Heart right ventricle (tissue), 16 donors: ENCODE measurements around the gene IL25. TPM values are rescaled to one million over a fixed set of nuclear protein-coding genes. Genes with fewer than 3 reads are reported as not detected.
"Not testable (repeated sequence)": the region's sequence is repeated elsewhere in the genome, so short reads cannot be mapped to it uniquely, and the experiment has no call there.

Experiments
- ATAC-seq, 8 donors: fragments of 200-7000 bp; cut with Tn5 transposase; one replicate each; pipeline ENCODE4 v1.9.1; 2020; ENCODE audit warnings: mild to moderate bottlenecking in 8 of 8, moderate library complexity in 8 of 8, moderate number of reproducible peaks in 1 of 8
- DNase-seq, 2 donors: peaks; one replicate each; pipeline ENCODE4 v3.0.0-alpha.2; 2020
- H3K27ac ChIP-seq, 10 donors: fragments of 200-600 bp; sonication (generic) in 2 of 10; one replicate each; pipeline versions ENCODE4 v1.5.0 to v1.8.0; 2020 to 2022; ENCODE audit warnings: mild to moderate bottlenecking in 3 of 10
- H3K27me3 ChIP-seq, 7 donors: fragments of 200-600 bp; one replicate each; pipeline ENCODE4 v1.8.0; 2021 to 2022; ENCODE audit warnings: mild to moderate bottlenecking in 2 of 7
- H3K36me3 ChIP-seq, 9 donors: fragments of 200-600 bp; sonication (generic) in 1 of 9; one replicate each; pipeline versions ENCODE4 v1.5.0 to v1.8.0; 2020 to 2022; ENCODE audit warnings: mild to moderate bottlenecking in 2 of 9
- H3K4me1 ChIP-seq, 9 donors: fragments of 200-600 bp; sonication (generic) in 1 of 9; one replicate each; pipeline versions ENCODE4 v1.5.0 to v1.8.0; 2020 to 2022; ENCODE audit warnings: mild to moderate bottlenecking in 4 of 9
- H3K4me3 ChIP-seq, 10 donors: fragments of 200-600 bp; sonication (generic) in 2 of 10; one replicate each; pipeline versions ENCODE4 v1.5.0 to v1.8.0; 2020 to 2022; ENCODE audit warnings: mild to moderate bottlenecking in 7 of 10, moderate library complexity in 2 of 10
- H3K9me3 ChIP-seq, 11 donors: fragments of 200-600 bp in 10 of 11; sonication (generic) in 2 of 11; one replicate each; pipeline versions ENCODE4 v1.5.0 to v1.8.0; 2013 to 2022; ENCODE audit warnings: mild to moderate bottlenecking in 2 of 11, control low read depth in 1 of 11, moderate library complexity in 1 of 11
- WGBS, 2 donors: extraction: QIAGEN DNeasy Blood & Tissue Kit; methylation state at CpG; one replicate each; pipeline ENCODE4 v1.1.7; 2013; ENCODE audit warnings: inconsistent platforms in 1 of 2; 5-methylcytosine and 5-hydroxymethylcytosine counted together
- intact Hi-C, 10 donors: fragments of 100-400 bp; cut with DNase I; formaldehyde crosslinking; loops; one replicate each; pipeline versions ENCODE4 v1.11.1 to v1.14.2; 2022
- polyA plus RNA-seq, 2 donors: library from polyadenylated mRNA; stranded (reverse); fragments of 200-250 nt; gene quantifications; one replicate each; pipeline ENCODE4 v1.2.3, GENCODE V29; 2013
- total RNA-seq, 10 donors: library from RNA; stranded (reverse); fragmentation: NEBNext Ultra II Directional in 3 of 10; extraction: Animal tissue kit (Norgen Biotek cat#: 25700) in 3 of 10; gene quantifications; one replicate each; pipeline versions ENCODE4 v1.2.1 to v1.2.4, GENCODE V29; 2021 to 2023
- TF ChIP-seq, protein P1 (sequence below), 9 donors: fragments of 200-600 bp; sonication (generic) in 2 of 9; IDR thresholded peaks; one replicate each; pipeline versions ENCODE4 v1.5.0 to v1.8.0; 2021 to 2022; ENCODE audit warnings: antibody characterized with exemption in 9 of 9, mild to moderate bottlenecking in 5 of 9, moderate library complexity in 1 of 9
- donor health status: Arrhythmogenic right ventricular cardiomyopathy.
- donor health status: ischemic (EF 13 %, LVEDD 7.1; RV severe dilation, severe dysfunction).
- donor health status: healthy with polysubstance abuse.
- donor health status: DM: no; HTN: yes; CAD: no.
- donor health status: DM: no; HTN: no; CAD: no.
- donor health status: ischemic (EF 25% LVEDD 6.9; RV normal size, moderate dysfunction).
- donor health status: ischemic (EF 25% LVEDD 5.7; RV mildly dilated, moderate dysfunction).
- donor health status: healthy.
- donor health status: DM: yes; HTN: yes; CAD: no.
- donor health status: Ischemic cardiomyopathy.
- donor health status: ischemic (EF 35%, LVEDD 5.7; RV mildly dilated, moderate dysfunction).
- donor health status: nonischemic (EF 11% LVEDD 7.7; RV severe dilation, severe dysfunction).
- donor health status: DM: yes; HTN: yes; CAD: no.
- donor health status: PGD.
- donor health status: ischemic (EF 29% LVEDD 5.4; RV normal size, mild dysfunction).
- donor health status: nonischemic (EF 23%, LVEDD 6.1; RV moderate dilation, normal function).

The IL25 gene
- total and polyA plus RNA-seq, 12 donors = 0.29 TPM; not detected in 11

DNA sequence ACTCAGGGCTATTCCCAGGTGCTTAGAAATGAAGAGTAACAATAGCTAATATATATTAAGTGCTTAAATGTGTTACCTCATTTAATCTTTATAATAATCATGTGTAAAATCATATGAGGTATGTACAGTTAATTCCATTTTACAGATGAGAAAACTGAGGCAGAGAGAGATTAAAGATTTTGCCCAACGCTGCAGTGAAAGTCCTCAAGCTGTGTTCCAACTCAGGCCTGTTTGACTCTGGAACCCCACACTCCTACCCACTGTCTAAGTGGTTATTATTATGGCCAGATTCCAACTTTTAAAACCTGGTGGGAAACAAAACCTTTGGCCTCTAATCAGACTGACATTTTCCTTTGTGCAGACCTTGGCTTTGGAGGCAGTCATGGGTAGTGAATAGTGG lies 14.4 kb downstream of the IL25 start:
- DNase-seq = no peak
- Histone ChIP-seq H3K27ac (no peak overlapping the region), H3K9me3 (no peaks in the 10 kb centered on the region), H3K36me3 (peaks cover 0 to 93% (median 8%) of the 10 kb centered on the region in 9 donors), H3K27me3 (no peaks in the 10 kb centered on the region), H3K4me3 (no peak overlapping the region), H3K4me1 (peaks cover 0 to 18% (median 0%) of the 10 kb centered on the region in 9 donors)
- WGBS, 2 donors = 83 to 89% methylated on average over 1 of the region's 1 CpG
- no peak for ATAC-seq
- intact Hi-C loops = loop anchor here in 2 of 10 donors (10.0 kb wide), 2 partner anchors 68 to 122 kb away; no protein-coding TSS in a partner anchor
- TF ChIP-seq, protein P1, sequence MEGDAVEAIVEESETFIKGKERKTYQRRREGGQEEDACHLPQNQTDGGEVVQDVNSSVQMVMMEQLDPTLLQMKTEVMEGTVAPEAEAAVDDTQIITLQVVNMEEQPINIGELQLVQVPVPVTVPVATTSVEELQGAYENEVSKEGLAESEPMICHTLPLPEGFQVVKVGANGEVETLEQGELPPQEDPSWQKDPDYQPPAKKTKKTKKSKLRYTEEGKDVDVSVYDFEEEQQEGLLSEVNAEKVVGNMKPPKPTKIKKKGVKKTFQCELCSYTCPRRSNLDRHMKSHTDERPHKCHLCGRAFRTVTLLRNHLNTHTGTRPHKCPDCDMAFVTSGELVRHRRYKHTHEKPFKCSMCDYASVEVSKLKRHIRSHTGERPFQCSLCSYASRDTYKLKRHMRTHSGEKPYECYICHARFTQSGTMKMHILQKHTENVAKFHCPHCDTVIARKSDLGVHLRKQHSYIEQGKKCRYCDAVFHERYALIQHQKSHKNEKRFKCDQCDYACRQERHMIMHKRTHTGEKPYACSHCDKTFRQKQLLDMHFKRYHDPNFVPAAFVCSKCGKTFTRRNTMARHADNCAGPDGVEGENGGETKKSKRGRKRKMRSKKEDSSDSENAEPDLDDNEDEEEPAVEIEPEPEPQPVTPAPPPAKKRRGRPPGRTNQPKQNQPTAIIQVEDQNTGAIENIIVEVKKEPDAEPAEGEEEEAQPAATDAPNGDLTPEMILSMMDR (IDR thresholded peaks at IDR 0.05) = no peak

DNA sequence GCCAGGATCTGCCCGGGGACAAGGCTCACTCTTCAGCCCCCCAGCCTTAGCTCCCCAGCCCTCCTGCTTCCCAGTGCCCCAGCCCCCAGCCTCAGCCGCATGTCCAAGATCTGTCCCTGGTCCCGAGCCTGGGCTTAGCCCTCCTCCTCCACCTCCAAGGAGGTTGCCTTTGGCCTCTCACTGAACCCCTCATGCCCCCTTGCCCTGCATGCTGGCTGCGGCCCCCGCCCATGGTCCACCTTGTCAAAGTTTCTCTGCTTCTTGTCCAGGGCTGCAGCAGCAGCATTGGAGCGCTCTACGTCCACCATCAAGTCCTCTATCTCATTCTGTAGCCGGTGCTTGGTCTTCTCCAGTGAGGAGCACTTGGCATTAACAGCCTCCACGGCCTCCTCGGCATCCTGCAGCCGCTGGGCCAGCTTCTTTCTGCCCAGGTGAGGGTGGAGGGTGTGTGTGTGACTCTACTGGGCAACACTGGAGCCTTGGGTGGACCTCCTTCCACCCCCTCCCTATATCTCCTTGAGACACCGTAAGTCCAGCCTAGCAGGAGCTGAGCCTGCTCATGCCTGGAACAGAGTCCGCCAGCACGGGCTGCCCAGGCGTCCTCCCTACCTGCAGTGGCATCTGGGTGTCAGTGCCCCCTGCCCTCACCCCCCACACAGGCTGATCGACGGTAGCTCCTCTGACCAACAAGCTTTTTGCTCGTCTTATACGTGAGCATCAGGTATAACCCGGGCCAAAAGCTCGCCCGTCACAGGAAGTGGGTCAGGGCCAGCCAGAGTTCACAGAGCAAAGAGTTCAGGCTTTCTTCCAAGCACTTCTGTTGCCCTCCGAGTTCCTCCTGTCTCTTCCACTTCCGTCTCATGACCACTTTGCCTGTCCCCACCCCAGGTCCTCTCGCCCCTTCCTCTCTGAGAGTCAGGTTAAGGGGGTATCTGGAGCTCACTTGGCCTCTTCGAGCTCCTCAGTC lies 15.6 kb downstream of the IL25 start:
- intact Hi-C loops = loop anchor here in 2 of 10 donors (10.0 kb wide), 2 partner anchors 67 to 123 kb away; no protein-coding TSS in a partner anchor
- Histone ChIP-seq H3K4me1 (peaks cover 0 to 13% (median 0%) of the 10 kb centered on the region in 9 donors), H3K27me3 (no peaks in the 10 kb centered on the region), H3K36me3 (peaks cover 0 to 92% (median 5%) of the 10 kb centered on the region in 9 donors), H3K27ac (no peak overlapping the region), H3K9me3 (no peaks in the 10 kb centered on the region), H3K4me3 (no peak overlapping the region)
- WGBS, 2 donors = 66 to 67% methylated on average over 26 of the region's 26 CpGs
- TF ChIP-seq, protein P1 (IDR thresholded peaks at IDR 0.05) = no peak
- DNase-seq = no peak
- ATAC-seq = peak in 2 of 8 donors; percentile 2 to 7

DNA sequence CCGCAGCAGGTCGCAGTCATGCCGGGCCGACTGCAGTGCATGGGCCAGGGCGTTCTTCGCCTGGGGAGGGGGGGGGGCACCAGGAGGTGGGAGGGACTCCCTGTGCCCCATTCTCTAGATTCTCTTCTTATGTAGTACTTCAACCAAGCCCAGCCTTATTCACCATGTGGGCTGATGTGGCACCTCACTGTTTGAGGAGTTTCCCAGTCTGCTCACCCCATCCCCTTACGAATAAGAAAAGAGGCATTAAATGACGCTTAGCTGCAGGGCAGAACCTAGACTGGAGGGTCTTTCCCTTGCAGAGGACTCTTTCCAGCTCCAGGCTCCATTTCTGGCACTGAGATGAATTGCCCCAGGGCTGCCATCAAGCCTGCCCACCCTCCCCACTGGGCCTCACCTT lies 16.4 kb downstream of the IL25 start:
- no peak for ATAC-seq
- H3K36me3 ChIP-seq = peaks cover 0 to 94% (median 5%) of the 10 kb centered on the region in 9 donors
- peaks cover 0 to 13% (median 0%) of the 10 kb centered on the region in 9 donors for H3K4me1 ChIP-seq
- H3K4me3 ChIP-seq = no peak overlapping the region
- H3K27ac ChIP-seq = no peak overlapping the region
- TF ChIP-seq, protein P1 (IDR thresholded peaks at IDR 0.05) = no peak
- H3K9me3 ChIP-seq = no peaks in the 10 kb centered on the region
- DNase-seq = no peak
- H3K27me3 ChIP-seq = no peaks in the 10 kb centered on the region
- intact Hi-C loops = loop anchor here in 2 of 10 donors (10.0 kb wide), 2 partner anchors 66 to 124 kb away; no protein-coding TSS in a partner anchor
- WGBS, 2 donors = 78 to 81% methylated on average over 8 of the region's 8 CpGs

DNA sequence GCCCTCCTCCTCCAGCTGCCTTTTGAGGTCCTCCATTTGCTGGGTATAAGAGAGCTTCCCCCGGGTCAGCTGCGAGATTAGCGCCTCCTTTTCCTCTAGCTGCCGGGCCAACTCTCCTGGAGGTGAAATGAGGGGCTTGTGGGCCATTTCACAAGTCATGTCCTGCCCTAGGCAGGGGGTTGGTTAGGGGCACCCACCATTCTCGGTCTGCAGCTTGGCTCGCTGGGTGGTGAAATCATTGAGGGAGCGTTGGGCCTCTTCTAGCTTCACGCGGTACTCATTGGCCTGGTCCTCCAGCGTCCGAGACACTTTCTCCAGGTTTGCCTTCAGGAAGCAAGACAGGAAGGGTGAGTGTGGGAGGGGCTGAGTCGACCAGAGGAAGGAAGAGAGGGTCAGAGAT lies 16.8 kb downstream of the IL25 start:
- Histone ChIP-seq H3K9me3 (no peaks in the 10 kb centered on the region), H3K36me3 (peaks cover 0 to 94% (median 5%) of the 10 kb centered on the region in 9 donors), H3K27ac (no peak overlapping the region), H3K4me3 (no peak overlapping the region), H3K4me1 (peaks cover 0 to 10% (median 0%) of the 10 kb centered on the region in 9 donors), H3K27me3 (no peaks in the 10 kb centered on the region)
- TF ChIP-seq, protein P1 (IDR thresholded peaks at IDR 0.05) = no peak
- DNase-seq = no peak
- ATAC-seq = peak in 1 of 8 donors; percentile 1
- WGBS, 2 donors = 58 to 59% methylated on average over 12 of the region's 12 CpGs
- intact Hi-C loops = loop anchor here in 2 of 10 donors (10.0 kb wide), 2 partner anchors 65 to 125 kb away; no protein-coding TSS in a partner anchor

DNA sequence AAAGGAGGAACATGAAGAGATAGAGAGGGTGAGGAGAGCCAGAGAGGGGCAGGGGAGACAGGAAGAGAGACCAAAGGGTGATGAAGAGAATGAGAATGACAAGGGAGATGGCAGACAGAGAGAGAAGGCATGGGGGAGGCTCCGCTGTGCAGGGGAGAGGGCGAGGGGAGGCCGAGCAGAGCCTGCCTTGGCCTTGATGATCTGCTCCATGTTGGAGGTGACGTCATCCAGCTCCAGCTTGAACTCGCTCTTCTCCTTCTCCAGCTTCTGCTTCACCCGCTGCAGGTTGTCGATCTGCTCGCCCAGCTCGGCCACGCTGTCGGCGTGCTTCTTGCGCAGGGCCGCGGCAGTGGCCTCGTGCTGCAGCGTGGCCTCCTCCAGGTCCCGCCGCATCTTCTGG lies 17.3 kb downstream of the IL25 start:
- not testable (repeated sequence) for DNase-seq, H3K27ac ChIP-seq, H3K4me1 ChIP-seq, H3K27me3 ChIP-seq, H3K4me3 ChIP-seq, H3K9me3 ChIP-seq
- intact Hi-C loops = loop anchor here in 3 of 10 donors (10.0 kb wide), 3 partner anchors 55 to 125 kb away; no protein-coding TSS in a partner anchor
- peaks cover 0 to 94% (median 5%) of the 10 kb centered on the region in 9 donors for H3K36me3 ChIP-seq
- ATAC-seq = peak in 3 of 8 donors; percentile 1 to 5 (median 4)
- 64 to 73% methylated on average over 3 to 4 of the region's 19 CpGs for WGBS, 2 donors
